HEK293 (cell line): ENCODE data around the gene KIAA0232.

Experiments used
- CTCF ChIA-PET: fragments of 350-600 bp; formaldehyde crosslinking; extraction: SDS; loops from one replicate; lab custom pipeline; 2021; ENCODE audit warnings: antibody characterized with exemption; lab: Yijun Ruan, JAX
- POLR2A ChIA-PET: fragments of 300-600 bp; formaldehyde crosslinking; extraction: SDS; loops from one replicate; lab custom pipeline; 2020; ENCODE audit warnings: antibody characterized with exemption, inconsistent platforms; lab: Yijun Ruan, JAX
- H3K27ac ChIP-seq: fragments of 200-500 bp; sonication (Bioruptor generic); 2 replicates; pipeline ENCODE4 v1.5.1; 2014; ENCODE audit warnings: low read depth, low read length, control low read depth, inconsistent platforms; ENCODE audit errors: extremely low read depth
- H3K36me3 ChIP-seq, 2 experiments: fragments of 200-500 bp in 1 of 2; sonication (Bioruptor generic) in 1 of 2; 1 replicate in 1 of 2; 2 replicates in 1 of 2; pipeline ENCODE4 v1.5.1; 2014 to 2017; ENCODE audit warnings: inconsistent platforms in 2 of 2, low read length in 2 of 2; ENCODE audit not compliant: control insufficient read depth in 2 of 2, insufficient read depth in 1 of 2
- H3K4me1 ChIP-seq: fragments of 200-500 bp; sonication (Bioruptor generic); 2 replicates; pipeline ENCODE4 v1.5.1; 2014; ENCODE audit warnings: mild to moderate bottlenecking, low read length, inconsistent platforms; ENCODE audit not compliant: control insufficient read depth, insufficient read depth
- H3K4me3 ChIP-seq: 2 replicates; pipeline ENCODE4 v1.5.1; 2011; ENCODE audit warnings: low read depth, mild to moderate bottlenecking, control low read depth, low read length, moderate library complexity
- H3K9me3 ChIP-seq: fragments of 200-500 bp; sonication (Bioruptor generic); 2 replicates; pipeline ENCODE4 v1.5.1; 2014; ENCODE audit warnings: low read depth, low read length, inconsistent platforms; ENCODE audit not compliant: control insufficient read depth, insufficient read depth
- CTCF ChIP-seq: fragments of 450-650 bp; formaldehyde crosslinking; IDR thresholded peaks from 2 replicates; pipeline ENCODE4 v1.5.1; 2016; ENCODE audit warnings: missing biosample characterization, missing genetic modification characterization
- INSM2 ChIP-seq: fragments of 450-650 bp; formaldehyde crosslinking; IDR thresholded peaks from 2 replicates; pipeline ENCODE4 v1.5.1; 2016; ENCODE audit warnings: missing biosample characterization, missing genetic modification characterization
- OSR2 ChIP-seq: fragments of 450-650 bp; formaldehyde crosslinking; IDR thresholded peaks from 2 replicates; pipeline ENCODE4 v1.5.1; 2016; ENCODE audit warnings: missing biosample characterization, missing genetic modification characterization
- PRDM1 ChIP-seq: fragments of 450-650 bp; formaldehyde crosslinking; IDR thresholded peaks from 2 replicates; pipeline ENCODE4; 2016; ENCODE audit warnings: missing biosample characterization, missing genetic modification characterization
- REST ChIP-seq: fragments of 450-650 bp; formaldehyde crosslinking; IDR thresholded peaks from 2 replicates; pipeline ENCODE4 v1.5.1; 2016; ENCODE audit warnings: missing biosample characterization, missing genetic modification characterization
- SCRT1 ChIP-seq: fragments of 450-650 bp; formaldehyde crosslinking; IDR thresholded peaks from 2 replicates; pipeline ENCODE4 v1.5.1; 2016; ENCODE audit warnings: missing biosample characterization, missing genetic modification characterization, borderline replicate concordance
- SP2 ChIP-seq: fragments of 450-650 bp; formaldehyde crosslinking; IDR thresholded peaks from 2 replicates; pipeline ENCODE4 v1.5.1; 2016; ENCODE audit warnings: missing biosample characterization, missing genetic modification characterization
- ZFP69B ChIP-seq: fragments of 450-650 bp; formaldehyde crosslinking; IDR thresholded peaks from 2 replicates; pipeline ENCODE4 v1.5.1; 2016; ENCODE audit warnings: missing biosample characterization, missing genetic modification characterization
- ZNF184 ChIP-seq: fragments of 450-650 bp; IDR thresholded peaks from 2 replicates; pipeline ENCODE4 v1.5.1; 2018; ENCODE audit warnings: missing biosample characterization, mild to moderate bottlenecking, missing genetic modification characterization
- ZNF23 ChIP-seq: fragments of 450-650 bp; formaldehyde crosslinking; IDR thresholded peaks from 2 replicates; pipeline ENCODE4 v1.5.1; 2016; ENCODE audit warnings: missing biosample characterization, missing genetic modification characterization, borderline replicate concordance
- ZNF404 ChIP-seq: fragments of 450-650 bp; formaldehyde crosslinking; IDR thresholded peaks from 2 replicates; pipeline ENCODE4 v1.5.1; 2017; ENCODE audit warnings: missing biosample characterization, missing genetic modification characterization
- ZNF521 ChIP-seq: fragments of 450-650 bp; formaldehyde crosslinking; IDR thresholded peaks from 2 replicates; pipeline ENCODE4 v1.5.1; 2017; ENCODE audit warnings: missing biosample characterization, mild to moderate bottlenecking, missing genetic modification characterization
- ZNF530 ChIP-seq: fragments of 450-650 bp; formaldehyde crosslinking; IDR thresholded peaks from 2 replicates; pipeline ENCODE4 v1.5.1; 2016; ENCODE audit warnings: low read depth, missing biosample characterization, missing genetic modification characterization
- ZNF544 ChIP-seq: fragments of 450-650 bp; formaldehyde crosslinking; IDR thresholded peaks from 2 replicates; pipeline ENCODE4 v1.5.0; 2017; ENCODE audit warnings: missing biosample characterization, missing genetic modification characterization
- ZNF555 ChIP-seq: fragments of 450-650 bp; formaldehyde crosslinking; conservative IDR thresholded peaks from 2 replicates; pipeline ENCODE4 v1.5.1; 2017; ENCODE audit warnings: missing biosample characterization, mild to moderate bottlenecking, missing genetic modification characterization, inconsistent platforms
- ZNF600 ChIP-seq: fragments of 450-650 bp; formaldehyde crosslinking; IDR thresholded peaks from 2 replicates; pipeline ENCODE4 v1.5.1; 2016; ENCODE audit warnings: missing biosample characterization, missing genetic modification characterization
- ZNF645 ChIP-seq: fragments of 450-650 bp; formaldehyde crosslinking; IDR thresholded peaks from 2 replicates; pipeline ENCODE4; 2016; ENCODE audit warnings: missing biosample characterization, missing genetic modification characterization
- ZNF677 ChIP-seq: fragments of 450-650 bp; IDR thresholded peaks from 2 replicates; pipeline ENCODE4 v1.5.0; 2018; ENCODE audit warnings: missing biosample characterization, mild to moderate bottlenecking, missing genetic modification characterization, moderate library complexity
- ZSCAN4 ChIP-seq: fragments of 450-650 bp; formaldehyde crosslinking; IDR thresholded peaks from 2 replicates; pipeline ENCODE4 v1.5.1; 2017; ENCODE audit warnings: missing biosample characterization, missing genetic modification characterization

The KIAA0232 gene

GRCh38 chr4:6779667-6780565 is 2.6 kb upstream of the KIAA0232 start (continued):
- TF ChIP-seq CTCF (tag by site-specific recombination) = peak; percentile 55; the same call in 1 of the 2 replicates
- no peak for TF ChIP-seq ZNF677 (tag by site-specific recombination)
- TF ChIP-seq ZFP69B (tag by site-specific recombination) = no peak

- ChIA-PET CTCF (interaction anchor here (0.8 kb wide), 1 partner anchor 61 kb away, joined by 4 read pairs; no protein-coding TSS in a partner anchor), POLR2A (no interaction called here)
- no peak overlapping the region for H3K27ac ChIP-seq
Observed at GRCh38 chr4:6781113-6781512, 1.4 kb upstream of the KIAA0232 start.

GRCh38 chr4:6781561-6781960 is 966 bp upstream of the KIAA0232 start:
- Histone ChIP-seq H3K9me3 (no peaks in the 10 kb centered on the region), H3K36me3 (peaks cover 0 to 3% of the 10 kb centered on the region in 2 experiments; a peak in 1 of 3 replicates), H3K4me3 (no peak overlapping the region), H3K4me1 (no peaks in the 10 kb centered on the region), H3K27ac (no peak overlapping the region)
- POLR2A ChIA-PET = no interaction called here
- TF ChIP-seq ZNF544 (tag by site-specific recombination) (no peak), CTCF (tag by site-specific recombination) (no peak), ZNF184 (tag by site-specific recombination) (no peak), ZNF404 (no peak), REST (tag by site-specific recombination) (no peak), SP2 (tag by site-specific recombination) (no peak), INSM2 (tag by site-specific recombination) (no peak), ZNF645 (tag by site-specific recombination) (no peak), ZFP69B (tag by site-specific recombination) (no peak), ZNF530 (tag by site-specific recombination) (no peak), ZNF521 (tag by site-specific recombination) (no peak), ZNF23 (tag by site-specific recombination) (no peak)
- CTCF ChIA-PET = interaction anchor here (0.6 to 0.8 kb wide), 4 partner anchors 10 to 235 kb away, joined by 3 to 4 read pairs (median 3); no protein-coding TSS in a partner anchor

More at GRCh38 chr4:6781113-6781512, 1.4 kb upstream of the KIAA0232 start:
- Histone ChIP-seq H3K36me3 (peaks cover 0 to 3% of the 10 kb centered on the region in 2 experiments; a peak in 1 of 3 replicates), H3K4me3 (no peak overlapping the region), H3K9me3 (no peaks in the 10 kb centered on the region), H3K4me1 (no peaks in the 10 kb centered on the region)
- TF ChIP-seq PRDM1 (tag by site-specific recombination) (peak; percentile 17; the same call in 1 of the 2 replicates), ZSCAN4 (no peak), OSR2 (no peak), ZNF555 (tag by site-specific recombination) (no peak), SCRT1 (tag by site-specific recombination) (no peak), ZNF600 (tag by site-specific recombination) (no peak)
